NOMO-1 treated with dmso at 0.1 percent for 144 hours (cell line): ENCODE data around the gene SPATC1L.

Source experiments
- DNase-seq: peaks from one replicate; lab custom pipeline; 2025; ENCODE audit not compliant: unreplicated experiment; lab: John Stamatoyannopoulos, UW

Gene SPATC1L

GRCh38 chr21:46215436-46216131 is 31.3 kb upstream of the SPATC1L start:
- no peak for DNase-seq

- no peak for DNase-seq
Measured at GRCh38 chr21:46214478-46215340, 30.4 kb upstream of the SPATC1L start.

- DNase-seq = no peak
Measured at GRCh38 chr21:46213620-46214286, 29.5 kb upstream of the SPATC1L start.

- DNase-seq = no peak
Measured at GRCh38 chr21:46212721-46213484, 28.6 kb upstream of the SPATC1L start.

GRCh38 chr21:46211786-46212720 is 27.8 kb upstream of the SPATC1L start:
- no peak for DNase-seq

GRCh38 chr21:46211376-46211775 is 27.1 kb upstream of the SPATC1L start:
- no peak for DNase-seq

- DNase-seq = no peak
Measured at GRCh38 chr21:46210378-46211136, 26.3 kb upstream of the SPATC1L start.

- DNase-seq = no peak
Measured at GRCh38 chr21:46208761-46209721, 24.8 kb upstream of the SPATC1L start.

GRCh38 chr21:46207920-46208591 is 23.8 kb upstream of the SPATC1L start:
- DNase-seq = no peak

- no peak for DNase-seq
Measured at GRCh38 chr21:46207006-46207919, 23.0 kb upstream of the SPATC1L start.

GRCh38 chr21:46206163-46207005 is 22.1 kb upstream of the SPATC1L start:
- no peak for DNase-seq

- no peak for DNase-seq
Measured at GRCh38 chr21:46205766-46206162, 21.5 kb upstream of the SPATC1L start.

GRCh38 chr21:46205166-46205565 is 20.9 kb upstream of the SPATC1L start:
- no peak for DNase-seq

- no peak for DNase-seq
Measured at GRCh38 chr21:46203203-46203600, 18.9 kb upstream of the SPATC1L start.

- no peak for DNase-seq
Measured at GRCh38 chr21:46202592-46203202, 18.4 kb upstream of the SPATC1L start.
